GM19463 (cell line): ENCODE results near the gene SELL.
"Not testable (repeated sequence)": the region's sequence is repeated elsewhere in the genome, so short reads cannot be mapped to it uniquely, and the experiment has no call there.

Source experiments
- ATAC-seq: cut with Tn5 transposase; IDR thresholded peaks from one replicate; pipeline ENCODE4 v1.9.1; 2021; ENCODE audit warnings: mild to moderate bottlenecking, moderate library complexity; ENCODE audit not compliant: unreplicated experiment

SELL gene

DNA sequence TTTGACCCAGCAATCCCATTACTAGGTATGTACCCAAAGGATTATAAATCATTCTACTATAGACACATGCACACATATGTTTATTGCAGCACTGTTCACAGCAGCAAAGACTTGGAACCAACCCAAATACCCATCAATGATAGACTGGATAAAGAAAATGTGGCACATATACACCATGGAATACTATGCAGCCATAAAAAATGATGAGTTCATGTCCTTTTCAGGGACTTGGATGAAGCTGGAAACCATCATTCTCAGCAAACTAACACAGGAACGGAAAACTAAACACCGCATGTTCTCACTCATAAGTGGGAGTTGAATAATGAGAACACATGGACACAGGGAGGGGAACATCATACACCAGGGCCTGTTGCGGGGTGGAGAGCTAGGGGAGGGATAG is 41.2 kb downstream of the SELL start:
- not testable (repeated sequence) for ATAC-seq

DNA sequence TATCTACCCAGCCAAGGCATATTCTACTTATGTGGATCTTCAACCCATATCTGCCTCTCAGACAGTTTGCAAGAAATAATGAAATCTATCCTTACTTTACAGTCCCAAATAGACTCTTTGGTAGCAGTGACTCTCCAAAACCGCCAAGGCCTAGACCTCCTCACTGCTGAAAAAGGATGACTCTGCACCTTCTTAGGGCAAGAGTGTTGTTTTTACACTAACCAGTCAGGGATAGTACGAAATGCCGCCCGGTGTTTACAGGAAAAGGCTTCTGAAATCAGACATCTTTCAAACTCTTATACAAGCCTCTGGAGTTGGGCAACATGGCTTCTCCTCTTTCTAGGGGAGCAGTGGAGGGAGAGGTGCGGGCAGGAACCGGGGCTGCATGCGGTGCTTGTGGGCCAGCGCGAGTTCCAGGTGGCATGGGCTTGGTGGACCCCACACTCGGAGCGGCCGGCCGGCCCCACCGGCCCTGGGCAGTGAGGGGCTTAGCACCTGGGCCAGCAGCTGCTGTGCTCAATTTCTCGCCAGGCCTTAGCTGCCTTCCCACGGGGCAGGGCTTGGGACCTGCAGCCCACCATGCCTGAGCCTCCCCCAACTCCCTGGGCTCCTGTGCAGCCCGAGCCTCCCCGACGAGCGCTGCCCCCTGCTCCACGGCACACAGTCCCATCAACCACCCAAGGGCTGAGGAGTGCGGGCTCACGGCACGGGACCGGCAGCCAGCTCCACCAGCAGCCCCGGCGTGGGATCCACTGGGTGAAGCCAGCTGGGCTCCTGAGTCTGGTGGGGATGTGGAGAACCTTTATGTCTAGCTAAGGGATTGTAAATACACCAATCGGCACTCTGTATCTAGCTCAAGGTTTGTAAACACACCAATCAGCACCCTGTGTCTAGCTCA is 43.5 kb downstream of the SELL start:
- ATAC-seq = not testable (repeated sequence)

DNA sequence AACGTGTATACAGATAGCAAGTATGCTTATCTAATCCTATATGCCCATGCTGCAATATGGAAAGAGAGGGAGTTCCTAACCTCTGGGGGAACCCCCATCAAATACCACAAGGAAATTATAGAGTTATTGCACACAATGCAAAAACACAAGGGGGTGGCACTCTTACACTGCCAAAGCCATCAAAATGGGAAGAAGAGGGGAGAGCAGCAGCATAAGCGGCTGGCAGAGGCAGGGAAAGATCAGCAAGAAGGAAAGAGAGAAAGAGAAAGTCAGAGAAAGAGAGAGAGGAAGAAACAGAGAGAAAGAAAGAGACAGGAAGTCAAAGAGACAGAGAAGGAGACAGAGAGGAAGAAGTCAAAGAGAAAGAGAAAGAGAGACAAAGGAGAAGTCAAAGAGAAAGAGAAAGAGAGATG is 44.2 kb downstream of the SELL start:
- ATAC-seq = not testable (repeated sequence)

DNA sequence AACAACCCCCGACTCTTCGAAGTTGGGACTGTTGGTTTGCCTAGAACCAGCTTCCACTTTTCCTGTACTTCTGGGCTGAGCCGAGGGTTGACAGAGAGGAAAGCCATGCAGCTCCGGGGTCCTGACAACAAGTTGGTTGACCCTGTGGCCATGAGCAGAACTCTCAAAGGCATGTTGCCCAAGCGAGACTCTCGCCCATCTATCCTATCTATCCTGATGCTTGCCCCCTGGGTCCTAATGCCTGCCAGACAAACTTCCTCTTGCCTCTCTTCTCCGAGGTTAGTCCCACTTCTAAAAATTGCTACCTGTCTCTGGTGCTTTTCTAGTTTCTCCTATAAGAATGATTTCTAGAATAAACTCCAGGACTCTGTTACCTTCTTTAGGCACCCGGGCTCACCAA is 48.7 kb downstream of the SELL start:
- not testable (repeated sequence) for ATAC-seq

DNA sequence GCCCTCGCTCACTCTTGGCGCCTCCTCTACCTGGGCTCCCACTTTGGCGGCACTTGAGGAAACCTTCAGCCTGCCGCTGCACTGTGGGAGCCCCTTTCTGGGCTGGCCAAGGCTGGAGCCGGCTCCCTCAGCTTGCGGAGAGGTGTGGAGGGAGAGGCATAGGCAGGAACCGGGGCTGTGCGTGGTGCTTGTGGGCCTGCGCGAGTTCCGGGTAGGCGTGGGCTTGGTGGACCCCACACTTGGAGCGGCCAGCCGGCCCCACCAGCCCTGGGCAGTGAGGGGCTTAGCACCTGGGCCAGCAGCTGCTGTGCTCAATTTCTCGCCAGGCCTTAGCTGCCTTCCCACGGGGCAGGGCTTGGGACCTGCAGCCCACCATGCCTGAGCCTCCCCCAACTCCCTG is 50.4 kb downstream of the SELL start:
- ATAC-seq = not testable (repeated sequence)

DNA sequence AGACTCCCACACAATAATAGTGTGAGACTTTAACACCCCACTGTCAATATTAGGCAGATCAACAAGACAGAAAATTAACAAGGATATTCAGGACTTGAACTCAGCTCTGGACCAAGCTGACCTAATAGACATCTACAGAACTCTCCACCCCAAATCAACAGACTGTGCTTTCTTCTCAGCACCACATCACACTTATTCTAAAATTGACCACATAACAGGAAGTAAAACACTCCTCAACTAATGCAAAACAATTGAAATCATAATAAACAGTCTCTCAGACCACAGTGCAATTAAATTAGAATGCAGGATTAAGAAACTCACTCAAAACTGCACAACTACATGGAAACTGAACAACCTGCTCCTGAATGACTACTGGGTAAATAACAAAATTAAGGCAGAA is 52.6 kb downstream of the SELL start:
- not testable (repeated sequence) for ATAC-seq

DNA sequence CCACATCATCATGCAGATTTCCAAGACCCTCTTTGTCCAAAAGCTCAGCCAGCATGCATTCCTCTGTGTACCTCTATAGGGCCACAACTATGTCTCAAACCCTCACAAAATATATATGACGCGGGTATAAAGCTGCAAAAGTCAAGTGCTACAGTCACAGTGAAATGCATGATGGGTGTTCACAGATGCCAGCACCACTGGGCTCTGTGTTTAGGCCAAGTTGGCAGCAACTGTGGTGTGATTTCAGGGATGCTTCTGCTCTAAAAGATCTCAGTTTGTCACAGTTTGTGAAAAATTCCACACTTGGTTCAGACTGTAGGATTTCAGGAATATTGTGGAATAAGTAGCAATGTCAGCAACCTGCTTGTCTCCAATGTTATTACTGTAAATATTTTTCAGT is 57.5 kb downstream of the SELL start:
- no peak for ATAC-seq

DNA sequence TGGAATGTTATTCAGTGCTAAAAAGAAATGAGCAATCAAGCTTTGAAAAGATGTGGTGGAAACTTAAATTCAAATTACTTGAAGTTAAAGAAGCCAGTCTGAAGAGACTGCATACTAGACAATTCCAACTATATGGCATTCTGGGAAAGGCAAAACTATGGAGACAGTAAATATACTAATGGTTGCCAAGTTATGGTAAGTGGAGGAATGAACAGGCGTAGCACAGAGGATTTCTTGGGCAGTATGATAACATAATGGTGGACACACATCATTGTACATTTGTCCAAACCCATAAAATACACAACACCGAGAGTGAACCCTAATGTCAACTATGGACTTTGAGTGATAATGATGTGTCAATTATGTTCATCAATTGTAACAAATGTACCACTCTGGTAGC is 60.4 kb downstream of the SELL start:
- no peak for ATAC-seq

DNA sequence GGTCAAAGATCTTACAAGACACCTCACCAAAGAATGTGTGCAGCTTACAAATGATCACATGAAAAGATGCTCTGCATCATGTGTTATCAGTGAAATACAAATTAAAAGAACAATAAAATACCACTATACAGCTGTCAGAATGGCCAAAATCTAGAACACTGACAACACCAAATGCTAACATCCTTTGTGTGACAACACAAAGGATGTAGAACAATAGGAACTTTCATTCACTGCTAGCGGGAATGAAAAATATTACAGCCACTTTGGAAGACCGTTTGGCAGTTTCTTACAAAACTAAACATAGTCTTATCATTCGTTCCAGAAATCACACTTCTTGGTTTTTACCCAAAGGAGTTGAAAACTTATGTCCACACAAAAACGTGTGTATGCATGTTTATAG is 60.9 kb downstream of the SELL start:
- no peak for ATAC-seq

DNA sequence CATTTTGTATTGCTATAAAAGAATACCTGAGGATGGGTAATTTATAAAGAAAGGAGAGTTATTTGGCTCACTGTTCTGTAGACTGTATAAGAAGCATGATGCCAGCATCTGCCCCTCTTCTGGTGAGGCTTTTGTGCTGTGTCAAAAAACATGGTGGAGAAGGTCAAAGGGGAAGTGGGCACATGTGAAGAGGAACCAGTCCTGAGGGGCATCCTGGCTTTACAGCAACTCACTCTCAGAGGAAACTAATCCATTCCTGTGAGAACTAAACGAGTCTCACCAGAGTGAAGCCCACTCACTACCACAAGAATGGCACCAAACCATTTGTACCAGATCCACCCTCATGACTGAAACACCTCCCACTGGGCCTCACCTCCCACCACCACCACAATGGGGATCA is 62.7 kb downstream of the SELL start:
- no peak for ATAC-seq

DNA sequence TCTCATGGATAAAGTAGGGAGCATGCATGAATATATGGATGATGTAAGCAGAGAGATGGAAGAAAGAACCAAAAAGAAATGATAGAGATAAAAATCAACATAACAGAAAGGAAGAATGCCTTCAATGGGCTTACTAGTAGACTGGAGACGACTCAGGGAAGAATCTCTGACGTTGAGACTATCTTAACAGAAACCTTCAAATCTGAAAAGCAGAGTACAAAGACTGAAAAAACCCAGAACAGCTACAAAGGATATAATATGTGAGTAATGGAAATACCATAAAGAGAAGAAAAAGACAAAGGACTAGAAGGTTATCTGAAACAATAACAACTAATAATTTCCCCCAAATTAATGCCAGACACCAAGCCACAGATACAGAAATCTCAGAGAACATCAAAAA is 63.2 kb downstream of the SELL start:
- ATAC-seq = no peak

DNA sequence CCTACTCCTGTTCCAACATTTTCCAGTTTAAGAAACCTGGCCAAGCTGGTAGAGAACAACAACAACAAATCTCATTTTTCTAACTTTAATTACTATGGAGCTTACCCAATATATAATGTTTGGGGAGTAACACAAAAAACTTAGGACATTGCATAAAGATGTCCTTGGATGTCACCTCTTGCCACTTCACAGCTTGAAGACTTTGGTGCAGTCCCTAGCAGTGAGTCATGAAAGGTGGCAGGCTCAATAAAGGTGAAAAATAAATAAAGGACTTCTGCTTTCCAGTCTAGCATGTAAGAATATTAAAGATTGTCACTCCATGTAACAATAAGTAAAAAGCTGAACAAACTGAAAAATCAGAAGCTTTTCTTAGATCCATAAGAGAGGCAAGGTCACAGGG is 63.9 kb downstream of the SELL start:
- ATAC-seq = no peak

DNA sequence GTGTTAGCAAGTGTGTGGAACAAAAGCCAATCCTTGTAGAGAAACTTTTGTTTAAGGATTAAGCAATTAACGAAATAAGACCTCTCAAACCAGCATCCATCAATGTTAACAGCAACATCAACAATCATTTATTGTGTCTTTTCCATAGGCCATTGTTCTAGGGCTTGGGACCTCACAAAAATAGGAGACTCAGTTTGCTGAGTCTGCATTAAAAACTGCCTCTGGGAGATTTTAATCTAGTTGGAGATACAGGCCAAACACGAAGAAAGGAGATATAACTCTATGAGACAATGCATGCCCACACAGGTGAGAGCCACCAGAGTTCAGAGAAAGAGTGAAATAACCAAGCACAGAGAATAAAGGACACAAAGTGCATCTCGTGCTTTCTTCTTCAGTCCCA is 67.1 kb downstream of the SELL start:
- ATAC-seq = no peak
